OCI-LY1 (cell line): Measurements from ENCODE around the gene CYB5RL.

Experiments used
- H2AFZ ChIP-seq: fragments of 200-600 bp; sonication (generic), shearing (Covaris generic); 2 replicates; pipeline ENCODE4 v1.6.0; 2014; ENCODE audit warnings: antibody characterized with exemption, mild to moderate bottlenecking, low read length
- H3F3A ChIP-seq: fragments of 200-600 bp; sonication (generic), shearing (Covaris generic); 2 replicates; pipeline ENCODE4 v1.6.0; 2014; ENCODE audit warnings: mild to moderate bottlenecking, antibody characterized with exemption, low read length, moderate library complexity; ENCODE audit not compliant: insufficient read depth
- H3K27ac ChIP-seq: fragments of 200-600 bp; sonication (generic); 2 replicates; pipeline ENCODE4 v1.5.1; 2014; ENCODE audit warnings: low read length, mixed run types, mild to moderate bottlenecking, low read depth; ENCODE audit not compliant: poor library complexity, severe bottlenecking
- H3K27me3 ChIP-seq: fragments of 200-600 bp; sonication (generic); 2 replicates; pipeline ENCODE4 v1.6.0; 2014; ENCODE audit warnings: antibody characterized with exemption, mild to moderate bottlenecking, low read length, moderate library complexity; ENCODE audit not compliant: insufficient read depth
- H3K36me3 ChIP-seq: fragments of 200-600 bp; sonication (generic); 2 replicates; pipeline ENCODE4 v1.6.1; 2014; ENCODE audit warnings: mild to moderate bottlenecking, antibody characterized with exemption, low read length, moderate library complexity, mixed read lengths; ENCODE audit not compliant: insufficient read depth
- H3K4me1 ChIP-seq: fragments of 200-600 bp; sonication (generic); 2 replicates; pipeline ENCODE4 v1.5.1; 2014; ENCODE audit warnings: mild to moderate bottlenecking, low read length, moderate library complexity; ENCODE audit not compliant: insufficient read depth, severe bottlenecking
- H3K4me2 ChIP-seq: fragments of 200-600 bp; sonication (generic), shearing (Covaris generic); 2 replicates; pipeline ENCODE4 v1.6.1; 2014; ENCODE audit warnings: low read length
- H3K4me3 ChIP-seq: fragments of 200-600 bp; sonication (generic); 2 replicates; pipeline ENCODE4 v1.5.1; 2014; ENCODE audit warnings: low read length, low read depth, mild to moderate bottlenecking, mixed read lengths; ENCODE audit not compliant: poor library complexity, severe bottlenecking
- H3K79me2 ChIP-seq: fragments of 200-600 bp; shearing (Covaris generic); 2 replicates; pipeline ENCODE4 v1.6.1; 2016; ENCODE audit warnings: mixed run types, low read length, mixed read lengths; ENCODE audit not compliant: insufficient read depth
- H3K9ac ChIP-seq: fragments of 200-600 bp; sonication (generic), shearing (Covaris generic); 2 replicates; pipeline ENCODE4 v1.6.1; 2014; ENCODE audit warnings: mild to moderate bottlenecking, low read length, mixed read lengths
- H3K9me2 ChIP-seq: fragments of 200-600 bp; sonication (generic), shearing (Covaris generic); 2 replicates; pipeline ENCODE4 v1.6.1; 2014; ENCODE audit warnings: low read depth, mild to moderate bottlenecking, low read length, mixed read lengths
- H3K9me3 ChIP-seq: fragments of 200-600 bp; shearing (Covaris generic); 2 replicates; pipeline ENCODE4 v1.6.1; 2014; ENCODE audit warnings: low read length, mixed read lengths
- H4K20me1 ChIP-seq: fragments of 200-600 bp; sonication (generic), shearing (Covaris generic); 2 replicates; pipeline ENCODE4 v1.6.0; 2016; ENCODE audit warnings: mild to moderate bottlenecking, low read length; ENCODE audit not compliant: insufficient read depth
- CTCF ChIP-seq: fragments of 200-600 bp; sonication (generic), shearing (Covaris generic); IDR thresholded peaks from 2 replicates; pipeline ENCODE4 v1.5.1; 2017; ENCODE audit warnings: mild to moderate bottlenecking, antibody characterized with exemption, low read length, moderate library complexity, mixed read lengths
- EZH2 ChIP-seq: fragments of 200-600 bp; sonication (generic), shearing (Covaris generic); IDR thresholded peaks from 2 replicates; pipeline ENCODE4 v1.8.0; 2017; ENCODE audit warnings: borderline replicate concordance, mixed run types, mild to moderate bottlenecking, antibody characterized with exemption, low read length, moderate library complexity, mixed read lengths

Gene CYB5RL

GRCh38 chr1:54165146-54165545 lies 34.7 kb downstream of the CYB5RL start:
- Histone ChIP-seq H3K27me3 (no peaks in the 10 kb centered on the region), H2AFZ (no peak overlapping the region), H3K9ac (no peak overlapping the region), H3F3A (no peaks in the 10 kb centered on the region), H3K4me3 (no peak overlapping the region), H3K9me2 (no peaks in the 10 kb centered on the region), H3K27ac (no peak overlapping the region), H3K36me3 (no peaks in the 10 kb centered on the region), H3K4me1 (no peaks in the 10 kb centered on the region), H3K4me2 (no peak overlapping the region), H3K79me2 (no peaks in the 10 kb centered on the region), H4K20me1 (no peaks in the 10 kb centered on the region), H3K9me3 (no peaks in the 10 kb centered on the region)
- no peak for TF ChIP-seq EZH2
- no peak for TF ChIP-seq CTCF

GRCh38 chr1:54163573-54163972 lies 36.3 kb downstream of the CYB5RL start:
- Histone ChIP-seq H3F3A (no peaks in the 10 kb centered on the region), H3K27ac (no peak overlapping the region)

GRCh38 chr1:54163051-54163450 lies 36.8 kb downstream of the CYB5RL start:
- Histone ChIP-seq H3K36me3 (no peaks in the 10 kb centered on the region), H3K4me1 (no peaks in the 10 kb centered on the region), H3K27me3 (no peaks in the 10 kb centered on the region), H3K27ac (no peak overlapping the region), H3K9me3 (no peaks in the 10 kb centered on the region), H3F3A (no peaks in the 10 kb centered on the region), H3K79me2 (no peaks in the 10 kb centered on the region), H2AFZ (no peak overlapping the region), H4K20me1 (no peaks in the 10 kb centered on the region), H3K4me3 (no peak overlapping the region), H3K9me2 (no peaks in the 10 kb centered on the region), H3K9ac (no peak overlapping the region), H3K4me2 (no peak overlapping the region)
- TF ChIP-seq EZH2, result no peak
- no peak for TF ChIP-seq CTCF

More at GRCh38 chr1:54163573-54163972, 36.3 kb downstream of the CYB5RL start:
- TF ChIP-seq EZH2 (no peak), CTCF (no peak)
- Histone ChIP-seq H3K79me2 (no peaks in the 10 kb centered on the region), H3K9ac (no peak overlapping the region), H4K20me1 (no peaks in the 10 kb centered on the region), H3K27me3 (no peaks in the 10 kb centered on the region), H3K4me3 (no peak overlapping the region), H3K4me1 (no peaks in the 10 kb centered on the region), H3K9me3 (no peaks in the 10 kb centered on the region), H3K4me2 (no peak overlapping the region), H2AFZ (no peak overlapping the region), H3K9me2 (no peaks in the 10 kb centered on the region), H3K36me3 (no peaks in the 10 kb centered on the region)
